Globus pallidus (tissue), 1 donor: ENCODE measurements around the gene NFASC.

Experiments used
- DNase-seq: peaks from one replicate; pipeline ENCODE4 v3.0.0-alpha.2; 2015; ENCODE audit warnings: low spot score

NFASC gene

DNA sequence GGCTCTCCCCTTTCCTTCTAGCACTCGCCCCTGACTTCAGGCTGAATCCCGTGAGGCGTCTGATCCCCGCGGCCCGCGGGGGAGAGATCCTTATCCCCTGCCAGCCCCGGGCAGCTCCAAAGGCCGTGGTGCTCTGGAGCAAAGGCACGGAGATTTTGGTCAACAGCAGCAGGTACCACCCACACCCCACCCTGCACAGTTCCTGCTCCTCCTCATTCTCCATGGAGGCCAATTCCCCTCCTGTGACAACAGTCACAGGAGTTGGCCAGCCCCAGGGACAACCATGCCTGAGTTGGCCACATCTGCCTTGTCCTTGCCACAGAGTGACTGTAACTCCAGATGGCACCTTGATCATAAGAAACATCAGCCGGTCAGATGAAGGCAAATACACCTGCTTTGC is 193.6 kb downstream of the NFASC start:
- DNase-seq: no peak

- DNase-seq: no peak
Observed at GRCh38 chr1:205064741-205065316, 194.2 kb downstream of the NFASC start.

- DNase-seq: no peak
Observed at GRCh38 chr1:205065666-205066065, 195.0 kb downstream of the NFASC start.

DNA sequence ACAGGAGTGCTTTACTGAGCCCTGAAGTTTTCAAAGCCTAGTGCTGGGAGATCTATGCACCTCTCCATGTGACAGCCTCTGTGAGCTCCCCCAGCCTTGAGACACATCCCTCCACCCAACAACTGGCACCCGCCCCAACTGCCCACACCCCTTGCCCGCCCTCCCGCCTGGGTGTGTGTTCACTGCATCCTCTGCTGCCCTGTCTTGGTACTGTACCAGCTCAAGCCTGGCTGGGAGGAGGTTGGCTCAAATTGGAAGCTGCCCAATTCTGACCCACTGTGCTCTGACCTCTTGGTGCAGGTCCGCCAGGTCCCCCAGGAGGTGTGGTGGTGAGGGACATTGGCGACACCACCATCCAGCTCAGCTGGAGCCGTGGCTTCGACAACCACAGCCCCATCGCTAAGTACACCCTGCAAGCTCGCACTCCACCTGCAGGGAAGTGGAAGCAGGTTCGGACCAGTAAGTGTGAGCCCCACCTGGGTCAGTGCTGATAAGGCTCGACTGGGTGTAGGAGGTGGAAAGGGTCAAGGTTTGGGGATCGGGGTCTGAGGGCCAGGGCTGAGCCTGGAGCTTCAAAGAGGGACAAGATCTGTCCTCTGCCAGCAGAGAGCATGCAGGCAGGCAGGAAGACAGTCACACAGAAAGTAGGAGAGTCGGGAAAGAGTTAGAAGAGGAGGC is 195.6 kb downstream of the NFASC start:
- no peak for DNase-seq

GRCh38 chr1:205067031-205067430 is 196.4 kb downstream of the NFASC start:
- DNase-seq: no peak

DNA sequence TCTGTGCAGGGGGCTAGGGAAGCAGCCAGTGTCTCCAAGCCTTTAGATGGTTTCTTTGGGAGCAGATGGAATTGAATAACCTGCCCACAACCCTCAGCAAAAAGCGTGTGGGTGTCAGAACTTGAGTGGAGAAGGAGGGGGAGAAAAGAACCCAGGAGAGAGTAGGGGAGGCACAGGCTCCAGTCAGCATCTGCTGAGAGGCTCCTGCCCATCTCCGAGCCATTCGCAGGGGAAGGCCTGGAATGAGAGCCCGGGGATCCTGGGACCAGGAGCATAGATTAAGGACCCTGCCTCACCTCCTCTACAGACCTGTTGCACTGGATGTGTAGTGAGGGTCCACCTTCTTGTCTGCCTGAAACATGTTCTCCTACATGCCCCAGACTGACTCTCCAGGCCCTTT is 197.3 kb downstream of the NFASC start:
- no peak for DNase-seq

DNA sequence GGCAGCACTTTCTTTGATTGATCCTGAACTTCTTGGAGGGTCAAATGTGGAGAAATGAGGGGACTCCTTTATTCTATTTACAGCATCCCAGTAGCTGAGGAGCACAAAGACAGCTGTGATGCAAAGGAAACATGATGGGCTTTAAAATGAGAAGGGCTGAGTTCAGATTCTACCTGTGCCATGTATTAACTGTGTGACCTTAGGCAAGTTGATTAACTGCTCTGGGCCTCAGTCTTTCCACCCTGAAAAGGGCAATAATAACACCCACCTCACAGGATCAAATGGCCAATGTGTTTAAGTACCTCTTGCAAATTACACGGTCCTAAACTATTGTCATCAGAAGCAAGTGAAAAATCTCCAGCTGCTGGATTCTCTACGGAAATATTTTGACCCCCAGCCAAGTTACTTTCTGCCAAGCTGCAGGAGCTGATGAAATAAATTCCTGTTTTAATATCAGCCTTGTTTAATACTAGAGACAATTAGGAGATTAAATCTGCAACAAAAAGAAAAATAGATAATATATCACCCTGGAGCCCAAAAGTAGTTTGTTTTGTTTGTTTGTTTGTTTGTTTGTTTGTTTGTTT is 197.9 kb downstream of the NFASC start:
- no peak for DNase-seq

- no peak for DNase-seq
Observed at GRCh38 chr1:205069371-205070125, 198.9 kb downstream of the NFASC start.

GRCh38 chr1:205071028-205071409 is 200.4 kb downstream of the NFASC start:
- no peak for DNase-seq

DNA sequence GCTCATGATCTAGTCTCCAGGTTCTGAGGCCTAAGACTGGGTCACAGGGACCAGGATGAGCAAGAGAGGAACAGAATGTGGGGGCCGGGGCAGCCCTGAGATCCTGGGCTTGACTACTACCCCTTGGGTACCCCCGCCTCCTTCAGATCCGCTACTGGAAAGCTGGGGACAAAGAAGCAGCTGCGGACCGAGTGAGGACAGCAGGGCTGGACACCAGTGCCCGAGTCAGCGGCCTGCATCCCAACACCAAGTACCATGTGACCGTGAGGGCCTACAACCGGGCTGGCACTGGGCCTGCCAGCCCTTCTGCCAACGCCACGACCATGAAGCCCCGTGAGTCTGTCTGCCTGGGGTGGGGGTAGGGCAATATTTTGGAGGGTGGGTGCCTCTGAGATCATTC is 201.1 kb downstream of the NFASC start:
- DNase-seq: peak; percentile 68

- no peak for DNase-seq
Observed at GRCh38 chr1:205072286-205072685, 201.6 kb downstream of the NFASC start.
